SKM-1 treated with dmso at 0.1 percent for 144 hours (cell line): ENCODE data around the gene TMEFF2.

Experiments
- DNase-seq: peaks from one replicate; lab custom pipeline; 2025; ENCODE audit not compliant: unreplicated experiment; lab: John Stamatoyannopoulos, UW

TMEFF2 gene

DNA sequence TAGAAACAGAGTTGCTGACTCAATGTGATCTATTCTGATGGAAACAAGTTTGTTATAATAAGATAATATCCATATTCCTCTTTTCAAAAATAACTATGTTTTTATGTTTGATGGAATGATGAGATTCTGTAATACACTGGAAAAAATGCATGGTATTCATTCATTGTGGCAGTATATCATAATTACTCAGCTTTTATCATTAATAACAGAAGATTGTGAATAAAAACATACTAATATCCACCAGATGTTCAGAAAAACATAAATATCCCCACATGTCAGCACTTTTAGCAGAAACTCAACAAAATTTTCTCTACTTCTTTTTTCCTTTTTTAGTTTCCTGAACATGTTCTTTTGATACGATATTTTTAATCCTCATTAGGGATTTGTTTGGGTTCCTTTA, 217.0 kb downstream of the TMEFF2 start:
- no peak for DNase-seq

DNA sequence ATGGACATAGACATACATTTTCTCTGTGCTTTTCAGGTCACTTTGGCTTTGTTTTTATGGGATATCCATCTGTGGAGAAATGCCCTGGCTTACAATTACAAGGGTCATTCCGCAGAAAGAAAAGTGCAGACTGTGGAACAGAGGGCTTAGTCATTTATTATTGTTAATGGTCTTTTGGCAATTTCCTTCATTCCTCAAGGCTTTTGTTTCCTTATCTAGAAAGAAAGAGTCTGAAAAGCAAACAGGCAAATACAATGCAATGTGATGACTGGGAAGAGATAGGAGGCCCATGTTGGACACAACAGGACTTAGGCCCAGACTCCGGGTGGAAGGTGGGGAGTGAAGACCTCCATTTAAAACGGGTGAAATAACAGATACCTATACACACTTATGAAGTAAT, 218.3 kb downstream of the TMEFF2 start:
- no peak for DNase-seq

DNA sequence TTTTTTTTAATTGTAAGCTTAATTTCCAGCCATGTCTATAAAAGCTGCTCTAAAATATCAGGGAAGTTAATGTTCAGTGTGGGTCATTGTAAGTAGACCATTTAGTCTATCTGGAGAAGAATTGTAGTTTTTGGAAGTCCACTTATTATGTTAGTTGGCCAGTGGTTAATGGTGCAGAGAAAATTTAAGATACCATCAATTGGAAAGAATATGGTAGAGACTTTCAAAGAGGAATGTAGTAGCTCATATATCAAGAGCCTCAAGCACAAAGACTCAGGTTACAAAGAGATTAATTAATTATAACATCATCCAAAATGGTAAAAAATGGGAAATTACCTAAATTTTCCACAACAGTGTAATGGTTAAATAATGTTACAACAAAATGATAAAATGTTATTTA, 220.1 kb downstream of the TMEFF2 start:
- DNase-seq, result no peak

GRCh38 chr2:191970867-191971266, 223.9 kb downstream of the TMEFF2 start:
- no peak for DNase-seq

DNA sequence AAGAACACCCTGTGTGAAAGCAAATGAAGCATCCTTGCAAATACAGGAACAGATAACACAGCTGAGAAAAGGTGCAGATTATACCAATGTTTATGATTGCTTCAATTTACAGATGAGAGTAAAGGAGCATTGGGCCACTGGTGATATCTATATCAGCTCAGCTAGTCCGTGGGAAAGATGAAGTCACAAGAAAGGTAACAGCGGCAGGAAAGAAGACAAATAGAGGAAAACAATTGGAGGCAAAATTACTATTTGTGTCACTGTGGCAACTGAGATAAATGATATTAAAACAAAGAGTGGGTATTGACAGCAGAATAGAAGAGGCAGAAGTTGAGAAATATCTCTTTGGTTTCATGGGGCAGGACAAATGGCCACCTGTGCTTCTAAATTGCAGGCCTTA, 226.6 kb downstream of the TMEFF2 start:
- DNase-seq, result no peak

GRCh38 chr2:191965733-191966132, 229.0 kb downstream of the TMEFF2 start:
- DNase-seq, result no peak

DNA sequence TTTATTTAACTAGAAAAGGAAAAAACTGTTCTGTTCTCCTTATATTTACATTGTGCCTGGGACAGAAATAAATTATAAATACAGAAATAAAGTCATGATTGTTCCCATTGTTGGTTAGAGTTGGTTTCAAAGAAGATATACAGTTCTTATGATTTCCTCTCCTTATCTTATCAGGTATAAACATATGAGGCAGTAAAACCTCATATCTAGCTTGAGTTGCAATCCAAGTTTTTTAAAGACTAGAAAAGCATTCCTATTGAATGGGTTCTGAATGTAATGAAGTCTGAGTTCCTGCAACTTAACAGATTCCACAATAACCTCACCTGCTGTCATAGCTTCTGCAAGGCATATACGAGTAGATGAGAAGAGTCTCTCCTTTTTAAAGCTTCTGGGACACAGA, 233.2 kb downstream of the TMEFF2 start:
- DNase-seq, result no peak

- DNase-seq, result no peak
These were observed 235.5 kb downstream of the TMEFF2 start for GRCh38 chr2:191959209-191959608.

DNA sequence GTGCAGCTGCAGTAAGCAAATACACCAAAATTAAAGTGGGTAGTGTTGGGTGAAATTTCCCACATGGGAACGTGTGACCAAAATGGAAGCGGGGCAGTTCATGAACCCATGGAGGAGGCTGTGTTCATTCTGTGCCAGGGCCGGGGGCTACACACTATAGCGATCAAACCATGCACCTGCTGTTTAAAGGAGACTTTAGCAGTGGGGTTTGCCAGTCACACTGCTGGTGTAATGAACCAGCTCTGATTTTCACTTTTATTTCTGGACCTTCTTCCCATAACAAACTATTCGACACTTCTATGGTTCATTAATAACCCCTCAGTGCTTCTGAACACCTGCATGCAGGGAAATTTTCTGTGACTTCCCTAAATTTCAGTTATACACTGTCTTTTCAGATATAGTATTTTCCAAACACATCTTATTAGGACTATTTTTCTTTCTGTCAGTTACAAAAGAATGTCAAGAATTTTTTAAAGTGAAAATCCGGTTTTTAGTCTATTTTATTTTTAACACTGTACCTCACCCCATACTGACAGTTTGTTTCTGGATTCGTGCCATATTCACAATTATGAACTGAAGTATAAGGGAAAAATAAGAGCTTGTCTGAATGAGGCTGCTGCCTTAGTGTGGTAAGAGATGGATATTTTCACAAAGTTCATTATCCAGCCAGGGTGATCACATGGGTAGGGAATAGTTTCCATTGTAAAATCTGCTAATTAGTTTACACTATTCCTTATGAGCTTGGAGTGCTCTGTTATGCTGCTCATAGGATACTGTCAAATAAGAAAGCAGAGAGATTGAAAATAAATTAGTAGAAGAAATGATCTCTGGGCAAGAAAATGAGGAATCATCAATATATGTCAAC, 236.5 kb downstream of the TMEFF2 start:
- DNase-seq, result no peak

DNA sequence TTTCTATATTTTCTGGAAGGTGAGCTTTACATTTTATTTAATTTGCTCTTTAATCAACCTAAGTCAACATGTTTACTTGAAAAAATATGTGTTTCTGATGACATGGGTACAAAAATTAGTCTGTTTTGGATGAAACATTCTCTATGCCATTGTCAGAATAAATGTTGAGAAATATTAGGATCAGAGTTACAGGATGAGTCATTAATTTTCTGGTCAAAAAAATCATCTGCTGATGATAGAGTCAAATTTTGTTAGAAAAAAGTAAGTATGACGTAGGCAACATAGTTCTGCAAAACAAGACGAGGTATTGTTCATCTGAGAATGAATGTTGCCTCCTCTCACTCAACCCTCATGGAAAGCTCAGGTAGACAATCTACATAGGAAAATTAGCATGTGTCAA, 240.3 kb downstream of the TMEFF2 start:
- no peak for DNase-seq

DNA sequence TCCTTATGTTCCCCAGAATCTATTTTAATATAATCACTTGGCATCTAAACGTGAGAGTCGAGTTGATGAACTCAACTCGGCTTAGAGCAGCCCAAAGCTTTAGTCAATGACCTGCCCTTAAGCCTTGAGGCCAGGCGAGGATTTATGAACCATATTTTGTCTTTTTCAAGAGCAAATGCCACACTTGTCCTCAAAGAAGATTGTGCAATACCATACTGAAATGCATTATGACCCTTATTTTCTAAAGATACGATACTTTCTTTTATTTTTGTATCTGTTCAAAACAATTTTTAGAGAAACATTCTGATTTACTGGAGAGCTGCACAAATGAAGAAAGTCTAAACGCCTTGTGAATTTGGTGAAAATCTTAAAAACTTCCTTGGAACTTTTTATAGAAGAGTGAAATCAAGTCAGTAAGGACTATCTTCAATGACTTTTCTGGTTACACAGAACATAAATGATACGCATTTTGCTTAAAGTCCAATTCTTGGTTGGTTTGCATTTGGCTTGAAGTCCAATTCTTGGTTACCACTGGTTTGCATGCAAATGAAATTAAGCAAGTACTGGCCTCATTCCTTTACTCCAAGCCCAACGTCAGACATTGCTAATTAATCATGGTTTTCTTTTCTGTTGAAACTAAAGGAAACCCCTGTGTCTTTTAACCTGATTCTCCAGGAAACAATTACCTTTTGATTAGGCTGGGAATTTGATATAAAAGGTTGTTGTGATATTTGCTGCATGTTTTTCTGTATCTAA, 242.0 kb downstream of the TMEFF2 start:
- DNase-seq, result no peak

GRCh38 chr2:191951832-191952231, 242.9 kb downstream of the TMEFF2 start:
- no peak for DNase-seq

GRCh38 chr2:191951376-191951775, 243.4 kb downstream of the TMEFF2 start:
- peak; percentile 81 for DNase-seq

GRCh38 chr2:191950132-191950874, 244.4 kb downstream of the TMEFF2 start:
- peak; percentile 5 for DNase-seq

GRCh38 chr2:191947235-191947634, 247.5 kb downstream of the TMEFF2 start:
- DNase-seq, result no peak

DNA sequence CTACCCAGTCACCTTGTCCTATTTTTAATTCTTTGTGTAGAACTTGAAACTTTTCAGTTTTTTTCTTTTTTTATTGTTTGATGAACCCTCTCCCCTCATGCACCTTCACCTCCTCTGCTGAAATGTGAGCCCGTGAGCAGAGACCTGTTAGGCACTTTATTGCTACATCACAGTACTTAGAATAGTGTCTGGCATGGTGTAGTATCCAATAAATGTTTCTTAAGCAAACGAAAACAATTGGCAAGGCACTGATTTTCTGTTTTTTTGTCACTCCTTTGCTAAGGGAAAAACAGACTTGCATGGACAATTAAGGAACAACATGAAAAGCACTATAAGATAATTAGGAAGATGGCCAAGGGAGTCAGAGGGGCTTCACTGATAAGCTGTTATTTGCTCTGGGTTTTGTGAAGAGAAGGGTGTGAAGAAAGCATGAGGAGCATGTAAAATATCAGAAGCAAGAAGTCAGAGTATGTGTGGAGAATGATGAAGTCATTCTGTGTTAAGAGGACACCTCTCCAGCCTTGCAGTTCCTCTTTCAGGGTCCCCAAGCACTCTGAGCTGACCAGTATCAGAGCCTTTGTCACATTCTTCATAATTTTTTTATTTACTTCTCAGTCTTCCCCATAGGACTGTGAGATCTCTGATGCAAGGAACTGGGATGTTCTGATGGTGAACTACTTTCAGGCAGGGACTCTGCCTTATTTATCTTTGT, 248.1 kb downstream of the TMEFF2 start:
- DNase-seq, result peak; percentile 57

DNA sequence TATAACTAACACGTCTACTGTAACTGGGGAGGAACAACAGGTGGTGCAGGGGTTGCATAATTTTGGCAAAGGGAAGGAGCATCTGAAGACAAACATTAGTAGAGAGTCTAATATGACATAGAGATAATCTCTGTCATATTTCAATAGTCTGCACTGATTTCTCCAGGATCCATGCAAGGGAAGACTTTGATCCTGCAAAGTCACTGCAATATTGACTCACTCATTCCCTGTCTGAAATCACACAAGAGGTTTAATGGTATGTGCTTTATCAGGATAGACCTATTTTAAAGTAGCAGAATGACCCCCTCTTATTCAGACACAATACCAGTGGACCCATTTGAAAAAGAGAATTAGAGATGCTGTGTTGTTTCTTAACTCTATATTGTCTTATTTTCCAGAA, 249.1 kb downstream of the TMEFF2 start:
- DNase-seq, result no peak

- DNase-seq, result no peak
These were observed 252.0 kb downstream of the TMEFF2 start for GRCh38 chr2:191942739-191943103.

DNA sequence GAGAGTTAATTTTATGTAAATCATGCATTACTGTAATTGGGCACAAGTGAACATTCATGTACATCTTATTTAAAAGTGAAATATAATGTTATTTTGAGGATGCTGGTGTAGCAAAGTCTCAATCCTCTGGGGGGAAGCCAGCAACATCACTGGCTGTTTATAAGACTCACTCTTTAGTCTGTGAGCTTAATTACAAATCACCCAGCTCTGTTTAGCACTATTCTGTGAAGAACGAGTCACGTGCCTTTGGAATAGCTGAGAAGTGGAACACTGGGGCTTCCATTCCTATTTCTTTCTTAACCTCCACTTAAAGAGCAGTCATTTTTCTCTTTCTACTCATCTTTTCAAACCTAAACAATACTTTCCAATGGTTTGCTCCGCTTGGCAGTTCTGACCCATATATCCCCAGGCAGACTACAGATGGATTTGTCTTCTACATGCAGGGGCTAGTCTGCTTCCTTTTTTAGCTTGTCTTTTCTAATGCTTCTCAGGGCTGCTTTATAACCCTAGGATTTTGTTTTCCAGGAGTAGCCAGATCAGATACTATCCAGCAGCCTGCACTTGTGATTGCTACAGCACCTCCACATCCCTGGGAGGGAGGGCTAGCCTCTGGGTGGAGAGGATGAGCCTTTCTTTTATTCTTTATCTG, 252.5 kb downstream of the TMEFF2 start:
- no peak for DNase-seq

DNA sequence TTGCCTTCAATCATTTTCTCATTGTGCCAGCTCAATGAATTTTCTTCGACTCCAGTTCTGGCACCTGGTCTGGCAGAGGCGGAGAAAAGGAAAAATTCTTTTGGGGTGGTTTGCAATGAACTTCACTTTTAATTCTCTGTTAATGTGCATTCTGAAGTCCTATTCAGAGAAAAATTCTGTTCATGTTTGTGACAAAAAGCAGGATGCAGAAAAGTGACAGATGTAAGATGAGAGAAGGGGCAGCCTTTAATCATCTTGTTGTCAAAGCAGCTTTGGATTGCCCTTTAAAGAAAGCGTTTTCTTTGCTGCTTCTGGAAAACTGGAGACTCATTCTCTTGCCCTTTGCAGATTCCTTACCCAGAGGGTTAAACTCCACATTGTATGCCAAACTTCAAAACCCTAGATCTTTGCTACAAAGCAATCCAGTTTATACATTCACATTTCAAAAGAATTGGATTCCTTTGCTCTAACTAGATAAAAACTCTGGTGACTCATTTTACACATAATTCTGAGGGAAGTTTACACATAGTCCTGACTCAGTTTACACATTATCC, 253.3 kb downstream of the TMEFF2 start:
- DNase-seq, result no peak
